K562 (cell line): ENCODE results near the gene BRAT1. TPM values are rescaled to one million over a fixed set of nuclear protein-coding genes. Genes with fewer than 3 reads are reported as not detected.
"Not testable (repeated sequence)": the region's sequence is repeated elsewhere in the genome, so short reads cannot be mapped to it uniquely, and the experiment has no call there.

Experiments used
- ATAC-seq: fragments of 200-7000 bp; cut with Tn5 transposase; 3 replicates; pipeline ENCODE4 v1.9.1; 2020; ENCODE audit warnings: moderate library complexity
- BruUV-seq: library from RNA; stranded (reverse); fragments of 400-500 nt; replicated peaks from 2 replicates; lab custom pipeline; 2021; lab: Mats Ljungman, UMichigan
- CTCF ChIA-PET: fragments of 300-600 bp; formaldehyde crosslinking; extraction: SDS; loops from one replicate; lab custom pipeline; 2021; ENCODE audit warnings: low intra/inter-chr PET ratio; lab: Yijun Ruan, JAX
- POLR2A ChIA-PET: fragments of 300-600, 350-650 bp; sonication (Branson Sonifier 250); formaldehyde crosslinking; extraction: SDS; loops from one replicate; lab custom pipeline; 2021; ENCODE audit warnings: antibody characterized with exemption, inconsistent platforms; lab: Yijun Ruan, JAX
- DNase-seq, 4 experiments: peaks; one replicate each; pipeline versions ENCODE4 v3.0.0 to v3.0.0-alpha.2; 2011 to 2018; ENCODE audit warnings: low spot score in 3 of 4, mixed read lengths in 3 of 4; ENCODE audit errors: extremely low read depth in 1 of 4
- FAIRE-seq: peaks from 2 replicates; lab custom pipeline; 2011; peaks lifted over from hg19 to GRCh38; lab: Jason Lieb, UNC
- H2AFZ ChIP-seq: 2 replicates; pipeline ENCODE4 v1.6.0; 2011; ENCODE audit warnings: low read depth, low read length, control low read depth, inconsistent platforms
- H3K27ac ChIP-seq: fragments of 200-600 bp; 3 replicates; pipeline ENCODE4 v1.8.0; 2011; ENCODE audit warnings: low read depth, mild to moderate bottlenecking, control low read depth, inconsistent platforms, low read length, moderate library complexity, mixed read lengths; ENCODE audit errors: extremely low read depth
- H3K27me3 ChIP-seq, 2 experiments: fragments of 300-600 bp in 1 of 2; 2 replicates in 1 of 2; 3 replicates in 1 of 2; pipeline versions ENCODE4 v1.6.0 to v1.8.0; 2011; ENCODE audit warnings: inconsistent platforms in 2 of 2, low read length in 2 of 2, mild to moderate bottlenecking in 1 of 2, mixed read lengths in 1 of 2, moderate library complexity in 1 of 2; ENCODE audit not compliant: control insufficient read depth in 2 of 2, insufficient read depth in 2 of 2
- H3K36me3 ChIP-seq: fragments of 300-600 bp; 3 replicates; pipeline ENCODE4 v1.8.0; 2011; ENCODE audit warnings: mild to moderate bottlenecking, low read length, inconsistent platforms; ENCODE audit not compliant: control insufficient read depth, insufficient read depth
- H3K4me1 ChIP-seq, 2 experiments: fragments of 200-600 bp in 1 of 2; replicated peaks in 1 of 2; 2 replicates in 1 of 2; 3 replicates in 1 of 2; pipeline versions ENCODE4 v1.5.1 to v1.8.0; 2011; ENCODE audit warnings: inconsistent platforms in 2 of 2, low read length in 2 of 2, mild to moderate bottlenecking in 1 of 2, mixed read lengths in 1 of 2, moderate library complexity in 1 of 2; ENCODE audit not compliant: control insufficient read depth in 2 of 2, insufficient read depth in 2 of 2
- H3K4me2 ChIP-seq: 2 replicates; pipeline ENCODE4 v1.6.1; 2011; ENCODE audit warnings: low read length, control low read depth, inconsistent platforms, mixed read lengths; ENCODE audit not compliant: insufficient read depth
- H3K4me3 ChIP-seq: fragments of 200-600 bp; sonication (generic), shearing (Covaris generic); 2 replicates; pipeline ENCODE4 v1.5.1; 2016; ENCODE audit warnings: control low read depth, inconsistent platforms
- H3K79me2 ChIP-seq: fragments of 200-600 bp; 3 replicates; pipeline ENCODE4 v1.8.0; 2011; ENCODE audit warnings: low read length, inconsistent platforms; ENCODE audit not compliant: control insufficient read depth, insufficient read depth
- H3K9ac ChIP-seq, 2 experiments: 2 replicates each; pipeline versions ENCODE4 v1.6.0 to v1.6.1; 2011; ENCODE audit warnings: low read depth in 2 of 2, low read length in 2 of 2, control low read depth in 1 of 2, inconsistent platforms in 1 of 2, mild to moderate bottlenecking in 1 of 2, mixed read lengths in 1 of 2; ENCODE audit not compliant: insufficient read depth in 1 of 2
- H3K9me1 ChIP-seq: one replicate; pipeline ENCODE4 v1.6.0; 2011; ENCODE audit warnings: inconsistent platforms, mild to moderate bottlenecking, low read length, moderate library complexity; ENCODE audit not compliant: control insufficient read depth, insufficient read depth
- H3K9me3 ChIP-seq: replicated peaks from 2 replicates; pipeline ENCODE4 v1.5.1; 2011; ENCODE audit warnings: low read depth, low read length, inconsistent platforms; ENCODE audit not compliant: control insufficient read depth, insufficient read depth
- H4K20me1 ChIP-seq: replicated peaks from 2 replicates; pipeline ENCODE4 v1.6.1; 2011; ENCODE audit warnings: low read length, inconsistent platforms, mixed read lengths; ENCODE audit not compliant: control insufficient read depth, insufficient read depth
- ZBTB33 ChIP-seq: sonication (generic); formaldehyde crosslinking; IDR thresholded peaks from 2 replicates; pipeline ENCODE4 v1.8.1; 2023; ENCODE audit warnings: mild to moderate bottlenecking, missing genetic modification reagents
- WGBS: fragments of 100-300 bp; shearing (Covaris generic); methylation state at CpG from one replicate; pipeline ENCODE4 v1.1.6; 2016; ENCODE audit warnings: low coverage, mixed read lengths; ENCODE audit not compliant: insufficient coverage; ENCODE audit errors: missing lambda C conversion rate; 5-methylcytosine and 5-hydroxymethylcytosine counted together
- in situ Hi-C: fragments of 300-500 bp; cut with MboI; formaldehyde crosslinking; loops from 4 replicates; pipeline ENCODE4 v1.15.0; 2018; ENCODE audit warnings: inconsistent platforms, mixed read lengths
- intact Hi-C: fragments of 100-400 bp; cut with micrococcal nuclease; formaldehyde crosslinking; loops from 2 replicates; pipeline ENCODE4 v1.14.2; 2022
- polyA plus RNA-seq, 8 experiments: library from polyadenylated mRNA; depleted of rRNA in 4 of 8; stranded (reverse) in 5 of 8; unstranded in 3 of 8; fragments of >200 nt; fragmentation: Nextera tagmentation in 2 of 8; fragmentation: Illumina TruSeq in 1 of 8; extraction: Ambion mirVana in 2 of 8; extraction: Trizol in 1 of 8; gene quantifications; 2 replicates each; pipeline versions ENCODE4 v1.2.1 to v1.2.3, GENCODE V29; 2011 to 2014; ENCODE audit warnings: inconsistent platforms in 1 of 8, missing spikeins in 1 of 8
- total RNA-seq, 7 experiments: library from RNA; depleted of rRNA in 6 of 7; stranded (reverse); fragments of >200 nt in 6 of 7; fragmentation: Illumina TruSeq in 2 of 7; extraction: Trizol in 2 of 7; gene quantifications; 2 replicates each; pipeline versions ENCODE4 v1.2.1 to v1.2.3, GENCODE V29; 2011 to 2021; ENCODE audit warnings: low replicate concordance in 1 of 7

The BRAT1 gene
- total and polyA plus RNA-seq, 9 of the 15 experiments (the other 6 are each of a cell fraction or from before 2014, with no cell fraction given), result 0.13 to 49.6 (median 10.5) TPM

- Histone ChIP-seq H3K4me1 (peaks cover 25 to 52% of the 10 kb centered on the region in 2 experiments), H3K9ac (peak overlapping the region in 1 of 2 experiments; percentile 53; a peak in 1 of 4 replicates)
- H3K4me3 ChIP-seq, H3K27me3 ChIP-seq, H3K36me3 ChIP-seq, CTCF ChIA-PET, H3K9me3 ChIP-seq, ATAC-seq, FAIRE-seq, H2AFZ ChIP-seq, H3K9me1 ChIP-seq, intact Hi-C loops, in situ Hi-C loops, H3K79me2 ChIP-seq: not testable (repeated sequence)
- 70% methylated on average over 8 of the region's 43 CpGs for WGBS
- POLR2A ChIA-PET, result interaction anchor here (0.7 kb wide), 1 partner anchor 152 kb away, joined by 3 read pairs; no protein-coding TSS in a partner anchor
- TF ChIP-seq ZBTB33, result peak; percentile 54; the same call in 1 of the 2 replicates
- TF ChIP-seq, all 486 proteins: peak for 1; not testable (repeated sequence) for 485
- H3K4me2 ChIP-seq, H4K20me1 ChIP-seq, DNase-seq, BruUV-seq: not testable (repeated sequence)
- H3K27ac ChIP-seq, result peak overlapping the region; percentile 42; the same call in 1 of the 3 replicates
Measured at GRCh38 chr7:2530994-2531795, 24.1 kb downstream of the BRAT1 start.
